ENCODE measurements around the gene ADCY3. TPM values are rescaled to one million over a fixed set of nuclear protein-coding genes. Genes with fewer than 3 reads are reported as not detected.

ADCY3 gene
- total RNA-seq, 6 experiments from 2014 or later = 54.4 to 80.7 (median 72.0) TPM

GRCh38 chr2:24774373-24774772, 145.7 kb downstream of the ADCY3 start:
- DNase-seq = no peak
- TF ChIP-seq CTCF (IDR thresholded peaks at IDR 0.05) = no peak
- no peak overlapping the region for H3K27ac Mint-ChIP-seq

GRCh38 chr2:24771764-24772586, 148.1 kb downstream of the ADCY3 start:
- H3K36me3 Mint-ChIP-seq (ENCODE audit: low read depth) = no peaks in the 10 kb centered on the region
- H3K27me3 Mint-ChIP-seq (ENCODE audit: insufficient read depth) = no peaks in the 10 kb centered on the region
- no peak for TF ChIP-seq CTCF (IDR thresholded peaks at IDR 0.05)
- DNase-seq = no peak
- H3K4me1 Mint-ChIP-seq (ENCODE audit: low read depth) = peaks cover 6% of the 10 kb centered on the region; the same call in 1 of the 2 replicates
- no peak overlapping the region for H3K4me3 Mint-ChIP-seq
- H3K27ac Mint-ChIP-seq = no peak overlapping the region
- H3K9me3 Mint-ChIP-seq = no peaks in the 10 kb centered on the region

More at GRCh38 chr2:24774373-24774772, 145.7 kb downstream of the ADCY3 start:
- Mint-ChIP-seq H3K36me3 (ENCODE audit: low read depth) (no peaks in the 10 kb centered on the region), H3K4me1 (ENCODE audit: low read depth) (peaks cover 6% of the 10 kb centered on the region; the same call in 1 of the 2 replicates), H3K4me3 (no peak overlapping the region), H3K27me3 (ENCODE audit: insufficient read depth) (no peaks in the 10 kb centered on the region), H3K9me3 (no peaks in the 10 kb centered on the region)

- H3K27ac Mint-ChIP-seq = no peak overlapping the region
- no peak for DNase-seq
- TF ChIP-seq CTCF (IDR thresholded peaks at IDR 0.05) = no peak
- H3K27me3 Mint-ChIP-seq (ENCODE audit: insufficient read depth) = no peaks in the 10 kb centered on the region
- H3K36me3 Mint-ChIP-seq (ENCODE audit: low read depth) = no peaks in the 10 kb centered on the region
- H3K4me1 Mint-ChIP-seq (ENCODE audit: low read depth) = peaks cover 6% of the 10 kb centered on the region; the same call in 1 of the 2 replicates
- no peaks in the 10 kb centered on the region for H3K9me3 Mint-ChIP-seq
- no peak overlapping the region for H3K4me3 Mint-ChIP-seq
Measured at GRCh38 chr2:24771061-24771460, 149.0 kb downstream of the ADCY3 start.

Other genes with a start within 250 kb of the ADCY3 start
- 10 to 100 TPM; 29.4 to 44.4 (median 35.0) TPM for gene PTRHD1, start 126.8 kb downstream of the ADCY3 start, total RNA-seq (2021; fragmentation: NEBNext Ultra II Directional; extraction: Animal tissue kit (Norgen Biotek cat#: 25700))
- 10 to 100 TPM; 19.1 to 28.7 (median 24.7) TPM for gene CENPO, start 126.8 kb downstream of the ADCY3 start, total RNA-seq (2021; fragmentation: NEBNext Ultra II Directional; extraction: Animal tissue kit (Norgen Biotek cat#: 25700))
- gene DNAJC27, start 51.7 kb upstream of the ADCY3 start, total RNA-seq (2021; fragmentation: NEBNext Ultra II Directional; extraction: Animal tissue kit (Norgen Biotek cat#: 25700)) = 1 to 10 TPM; 2.8 to 3.9 (median 3.6) TPM
- gene EFR3B, start 121.8 kb upstream of the ADCY3 start, total RNA-seq (2021; fragmentation: NEBNext Ultra II Directional; extraction: Animal tissue kit (Norgen Biotek cat#: 25700)) = under 1 TPM; 0.17 to 0.54 (median 0.33) TPM
- not detected for gene POMC, start 248.3 kb upstream of the ADCY3 start, total RNA-seq (2021; fragmentation: NEBNext Ultra II Directional; extraction: Animal tissue kit (Norgen Biotek cat#: 25700))

Measured in HFFc6 (cell line).